ENCODE results near the gene IKZF2.

- TF ChIP-seq EZH2 (IDR thresholded peaks at IDR 0.05; ENCODE audit: low read depth, unreplicated experiment) (no peak), CTCF (conservative IDR thresholded peaks at IDR 0.05; ENCODE audit: low read depth in 2 of 2) (no peak)
These were observed 2.7 kb downstream of the IKZF2 start for GRCh38 chr2:213148572-213149261.
